Transverse colon (tissue), 3 donors: ENCODE results near the gene EXOSC5.

ENCODE experiments used
- POLR2A ChIP-seq: fragments of 450-650 bp; IDR thresholded peaks from one replicate; pipeline ENCODE4 v1.6.1; 2016; ENCODE audit warnings: antibody characterized with exemption, mild to moderate bottlenecking, moderate library complexity
- TF ChIP-seq, protein P1 (sequence below), 5 experiments: fragments of 200-600 bp in 3 of 5; fragments of 450-650 bp in 2 of 5; sonication (generic) in 3 of 5; IDR thresholded peaks; 1 replicate in 2 of 5; 2 replicates in 3 of 5; pipeline ENCODE4 v1.5.1; 2016 to 2017; ENCODE audit warnings: antibody characterized with exemption in 5 of 5, inconsistent platforms in 3 of 5, mild to moderate bottlenecking in 2 of 5, moderate library complexity in 1 of 5

DNA sequence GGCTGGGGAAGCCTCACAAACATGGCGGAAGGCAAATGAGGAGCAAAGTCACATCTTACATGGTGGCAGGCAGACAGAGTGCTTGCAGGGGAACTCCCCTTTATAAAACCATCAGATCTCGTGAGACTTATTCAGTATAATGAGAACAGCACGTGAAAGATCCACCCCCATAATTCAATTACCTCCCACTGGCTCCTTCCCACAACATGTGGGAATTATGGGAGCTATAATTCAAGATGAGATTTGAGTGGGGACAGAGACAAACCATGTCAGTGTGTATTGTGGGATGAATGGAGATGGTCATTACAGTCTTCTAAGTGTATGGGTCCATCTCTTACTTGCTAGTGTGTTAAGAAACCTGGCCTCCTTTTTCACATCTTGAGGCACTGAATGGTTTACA lies 4.9 kb upstream of the EXOSC5 start:
- no peak for TF ChIP-seq POLR2A
- TF ChIP-seq, protein P1, sequence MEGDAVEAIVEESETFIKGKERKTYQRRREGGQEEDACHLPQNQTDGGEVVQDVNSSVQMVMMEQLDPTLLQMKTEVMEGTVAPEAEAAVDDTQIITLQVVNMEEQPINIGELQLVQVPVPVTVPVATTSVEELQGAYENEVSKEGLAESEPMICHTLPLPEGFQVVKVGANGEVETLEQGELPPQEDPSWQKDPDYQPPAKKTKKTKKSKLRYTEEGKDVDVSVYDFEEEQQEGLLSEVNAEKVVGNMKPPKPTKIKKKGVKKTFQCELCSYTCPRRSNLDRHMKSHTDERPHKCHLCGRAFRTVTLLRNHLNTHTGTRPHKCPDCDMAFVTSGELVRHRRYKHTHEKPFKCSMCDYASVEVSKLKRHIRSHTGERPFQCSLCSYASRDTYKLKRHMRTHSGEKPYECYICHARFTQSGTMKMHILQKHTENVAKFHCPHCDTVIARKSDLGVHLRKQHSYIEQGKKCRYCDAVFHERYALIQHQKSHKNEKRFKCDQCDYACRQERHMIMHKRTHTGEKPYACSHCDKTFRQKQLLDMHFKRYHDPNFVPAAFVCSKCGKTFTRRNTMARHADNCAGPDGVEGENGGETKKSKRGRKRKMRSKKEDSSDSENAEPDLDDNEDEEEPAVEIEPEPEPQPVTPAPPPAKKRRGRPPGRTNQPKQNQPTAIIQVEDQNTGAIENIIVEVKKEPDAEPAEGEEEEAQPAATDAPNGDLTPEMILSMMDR (IDR thresholded peaks at IDR 0.05): no peak
